ENCODE data around the gene PBOV1.
"Not testable (repeated sequence)": the region's sequence is repeated elsewhere in the genome, so short reads cannot be mapped to it uniquely, and the experiment has no call there.

Gene PBOV1

GRCh38 chr6:138237463-138237862 is 19.2 kb upstream of the PBOV1 start:
- DNase-seq: no peak

GRCh38 chr6:138235693-138236092 is 17.4 kb upstream of the PBOV1 start:
- DNase-seq: no peak

GRCh38 chr6:138235205-138235604 is 16.9 kb upstream of the PBOV1 start:
- DNase-seq: no peak

- no peak for DNase-seq
These were observed 16.1 kb upstream of the PBOV1 start for GRCh38 chr6:138234363-138234762.

- no peak for DNase-seq
These were observed 13.1 kb upstream of the PBOV1 start for GRCh38 chr6:138231381-138231886.

GRCh38 chr6:138230759-138231380 is 12.6 kb upstream of the PBOV1 start:
- no peak for DNase-seq

GRCh38 chr6:138230221-138230620 is 11.9 kb upstream of the PBOV1 start:
- no peak for DNase-seq

- DNase-seq: no peak
These were observed 11.4 kb upstream of the PBOV1 start for GRCh38 chr6:138229663-138230179.

GRCh38 chr6:138229072-138229471 is 10.8 kb upstream of the PBOV1 start:
- DNase-seq: no peak

- no peak for DNase-seq
These were observed 9.1 kb upstream of the PBOV1 start for GRCh38 chr6:138227316-138227781.

GRCh38 chr6:138226700-138227315 is 8.5 kb upstream of the PBOV1 start:
- no peak for DNase-seq

GRCh38 chr6:138225953-138226352 is 7.7 kb upstream of the PBOV1 start:
- no peak for DNase-seq

GRCh38 chr6:138222901-138223546 is 4.7 kb upstream of the PBOV1 start:
- no peak for DNase-seq

- no peak for DNase-seq
These were observed 1.6 kb upstream of the PBOV1 start for GRCh38 chr6:138219901-138220300.

- DNase-seq: no peak
These were observed 1.1 kb upstream of the PBOV1 start for GRCh38 chr6:138219398-138219797.

- DNase-seq: no peak
These were observed 3.1 kb downstream of the PBOV1 start for GRCh38 chr6:138215093-138215782.

GRCh38 chr6:138212530-138212929 is 5.8 kb downstream of the PBOV1 start:
- DNase-seq: not testable (repeated sequence)

- DNase-seq: no peak
These were observed 6.7 kb downstream of the PBOV1 start for GRCh38 chr6:138211601-138212000.

GRCh38 chr6:138211048-138211581 is 7.2 kb downstream of the PBOV1 start:
- no peak for DNase-seq

GRCh38 chr6:138206862-138207261 is 11.4 kb downstream of the PBOV1 start:
- no peak for DNase-seq

GRCh38 chr6:138205437-138206094 is 12.7 kb downstream of the PBOV1 start:
- no peak for DNase-seq

GRCh38 chr6:138204792-138205384 is 13.4 kb downstream of the PBOV1 start:
- DNase-seq: no peak

Measured in CD4-positive, alpha-beta T cell treated with Interleukin-17A for 1 hour (primary cell).